ENCODE measurements around the gene STK17A. TPM values are rescaled to one million over a fixed set of nuclear protein-coding genes. Genes with fewer than 3 reads are reported as not detected.

Gene STK17A
- total RNA-seq, 2 donors from 2014 or later, result 16.0 to 30.6 TPM

DNA sequence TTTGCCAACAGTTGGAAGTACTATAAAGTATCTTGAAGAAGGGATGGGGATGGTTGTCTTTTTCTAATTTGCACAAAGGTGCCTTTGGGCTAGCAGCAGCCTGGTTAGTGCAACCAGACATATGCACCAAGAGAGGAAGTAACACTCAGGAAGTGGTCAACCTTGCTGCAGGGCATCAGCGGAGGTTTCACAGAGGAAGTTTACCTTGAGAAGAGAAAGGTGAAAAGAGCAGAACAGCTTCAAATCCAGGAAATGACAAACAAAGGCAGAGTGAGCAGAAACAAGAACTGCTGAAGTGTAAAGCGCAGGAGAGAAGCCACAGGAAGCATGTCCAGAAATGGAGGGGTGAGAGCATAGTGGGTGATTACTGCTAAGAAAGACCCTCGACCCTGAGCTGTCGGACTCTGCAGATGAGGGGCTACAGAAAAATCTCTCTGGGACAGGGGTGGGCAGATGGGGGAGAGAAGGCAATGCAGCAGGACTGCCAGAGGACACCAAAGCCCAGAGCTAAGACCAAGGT lies 66.9 kb downstream of the STK17A start:
- DNase-seq, result no peak
- TF ChIP-seq CTCF (IDR thresholded peaks at IDR 0.05), result no peak
- Histone ChIP-seq H3K4me1 (peaks cover 5% of the 10 kb centered on the region), H3K36me3 (no peaks in the 10 kb centered on the region), H3K4me3 (no peak overlapping the region), H3K9me3 (no peaks in the 10 kb centered on the region), H3K27ac (peak overlapping the region; percentile 85), H3K27me3 (no peaks in the 10 kb centered on the region), H3K9ac (ENCODE audit: low read depth in 2 of 2, low read length in 2 of 2) (no peak overlapping the region)
- intact Hi-C loops (cut with DNase I), result no loop called here

DNA sequence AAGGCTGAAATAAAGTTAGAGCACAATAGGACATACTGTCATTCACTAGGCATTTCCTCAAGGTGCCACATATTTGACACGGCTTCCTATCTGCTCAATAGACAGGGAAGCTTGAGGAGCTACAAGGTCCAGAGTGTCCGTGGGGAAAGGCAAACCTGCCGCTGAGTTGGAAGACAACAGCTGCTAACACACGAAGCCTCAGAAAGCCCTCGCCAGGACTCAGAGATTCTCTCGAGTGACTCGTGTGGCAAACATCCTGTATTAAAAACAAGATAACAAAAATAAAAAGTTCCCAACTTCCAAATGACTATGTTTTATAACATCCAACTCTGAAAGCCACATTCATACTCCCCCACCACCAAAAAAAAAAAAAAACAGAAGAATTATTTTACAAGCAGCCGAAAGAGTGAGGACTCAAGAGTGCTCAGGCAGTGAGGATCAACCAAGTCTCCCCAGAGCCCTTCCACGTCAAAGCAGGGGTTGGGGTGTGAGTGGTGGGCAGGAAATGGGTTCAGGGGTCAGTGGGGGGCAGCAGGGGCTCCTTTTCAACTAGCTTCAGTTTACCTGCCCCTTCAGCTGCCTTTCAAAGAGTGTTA lies 67.6 kb downstream of the STK17A start:
- no peak for DNase-seq
- Histone ChIP-seq H3K4me3 (no peak overlapping the region), H3K9ac (ENCODE audit: low read depth in 2 of 2, low read length in 2 of 2) (peak overlapping the region in 1 of 2 donors; percentile 41), H3K36me3 (no peaks in the 10 kb centered on the region), H3K9me3 (no peaks in the 10 kb centered on the region), H3K27ac (peak overlapping the region; percentile 61), H3K27me3 (no peaks in the 10 kb centered on the region), H3K4me1 (peaks cover 5% of the 10 kb centered on the region)
- intact Hi-C loops (cut with DNase I), result no loop called here
- TF ChIP-seq CTCF (IDR thresholded peaks at IDR 0.05), result no peak

DNA sequence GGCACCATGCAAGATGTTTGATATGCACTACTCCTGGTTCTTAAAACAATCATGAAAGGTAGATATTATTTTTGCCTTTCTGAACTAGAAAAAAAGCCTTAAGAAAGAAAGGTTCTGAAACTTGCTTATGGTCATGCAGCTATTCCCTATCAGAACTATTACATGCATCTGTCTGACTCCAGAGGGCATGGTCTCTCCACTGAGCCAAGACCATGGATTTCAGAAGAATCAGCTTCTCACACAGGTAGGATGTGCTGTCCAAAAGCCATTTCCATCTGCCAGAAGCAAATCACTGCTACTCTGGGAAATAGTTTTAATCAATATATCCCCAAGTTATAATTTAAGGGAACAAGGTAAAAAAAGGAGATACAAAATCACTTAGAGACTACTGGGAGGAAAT lies 69.5 kb downstream of the STK17A start:
- no peak overlapping the region for H3K4me3 ChIP-seq
- no peaks in the 10 kb centered on the region for H3K9me3 ChIP-seq
- no peaks in the 10 kb centered on the region for H3K27me3 ChIP-seq
- no peak for DNase-seq
- H3K36me3 ChIP-seq, result no peaks in the 10 kb centered on the region
- TF ChIP-seq CTCF (IDR thresholded peaks at IDR 0.05), result no peak
- intact Hi-C loops (cut with DNase I), result no loop called here
- no peaks in the 10 kb centered on the region for H3K4me1 ChIP-seq
- no peak overlapping the region for H3K9ac ChIP-seq (ENCODE audit: low read depth in 2 of 2, low read length in 2 of 2)
- no peak overlapping the region for H3K27ac ChIP-seq

DNA sequence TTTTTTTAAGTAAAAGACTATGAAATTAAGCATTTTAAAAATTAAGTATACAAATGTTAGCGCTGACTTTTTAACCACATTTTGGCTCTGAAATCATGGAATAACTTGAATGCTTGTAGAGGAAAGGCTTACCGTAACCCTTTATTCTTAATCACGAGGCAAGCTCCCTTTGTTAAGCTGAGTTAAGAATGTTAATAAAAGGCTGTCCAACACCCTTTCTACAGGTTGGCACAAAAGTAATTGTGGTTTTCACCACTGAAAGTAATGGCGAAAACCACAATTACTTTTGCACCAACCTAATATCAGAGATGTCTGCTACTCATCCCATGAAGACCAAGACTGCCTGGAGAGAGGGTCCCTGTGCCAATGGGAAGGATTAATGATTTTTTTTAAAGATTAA lies 70.6 kb downstream of the STK17A start:
- Histone ChIP-seq H3K4me1 (no peaks in the 10 kb centered on the region), H3K4me3 (no peak overlapping the region), H3K36me3 (no peaks in the 10 kb centered on the region), H3K9me3 (no peaks in the 10 kb centered on the region), H3K27ac (peak overlapping the region; percentile 15), H3K27me3 (no peaks in the 10 kb centered on the region), H3K9ac (ENCODE audit: low read depth in 2 of 2, low read length in 2 of 2) (no peak overlapping the region)
- no peak for TF ChIP-seq CTCF (IDR thresholded peaks at IDR 0.05)
- DNase-seq, result no peak
- intact Hi-C loops (cut with DNase I), result no loop called here

DNA sequence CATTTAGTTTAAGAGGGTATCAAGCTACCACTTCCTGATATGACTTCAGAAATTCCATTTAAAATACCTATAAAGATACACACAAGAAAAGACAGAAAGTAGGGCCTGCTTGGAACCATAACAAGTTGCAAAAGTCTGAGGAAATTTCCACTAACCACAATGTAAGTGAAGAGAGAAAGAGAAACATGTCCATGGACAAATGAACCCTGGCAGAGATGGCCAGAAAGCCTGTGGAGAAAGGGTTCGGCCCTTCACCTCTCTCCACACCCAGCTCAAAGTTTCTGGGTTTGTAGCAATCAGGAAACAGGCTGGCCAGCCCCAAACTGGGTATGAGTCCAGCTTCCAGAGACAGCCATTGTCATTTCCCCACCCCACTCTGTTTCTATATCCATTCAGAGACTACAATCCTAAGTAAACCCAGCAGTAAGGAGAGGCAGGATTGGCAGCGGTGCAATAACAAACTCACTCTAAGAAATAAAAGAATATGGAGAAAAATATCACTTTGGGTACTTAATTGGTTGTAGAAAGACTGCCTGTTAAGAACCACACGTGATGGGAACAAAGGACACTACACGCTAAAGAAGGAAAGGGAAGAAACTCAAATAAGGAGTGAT lies 71.1 kb downstream of the STK17A start:
- Histone ChIP-seq H3K9ac (ENCODE audit: low read depth in 2 of 2, low read length in 2 of 2) (no peak overlapping the region), H3K27ac (peak overlapping the region; percentile 15), H3K36me3 (no peaks in the 10 kb centered on the region), H3K4me1 (no peaks in the 10 kb centered on the region), H3K27me3 (no peaks in the 10 kb centered on the region), H3K9me3 (no peaks in the 10 kb centered on the region), H3K4me3 (no peak overlapping the region)
- TF ChIP-seq CTCF (IDR thresholded peaks at IDR 0.05), result no peak
- intact Hi-C loops (cut with DNase I), result no loop called here
- no peak for DNase-seq

Data from colonic mucosa (tissue), 4 donors.